Endothelial cell of umbilical vein (primary cell): ENCODE measurements around the gene C5. TPM values are rescaled to one million over a fixed set of nuclear protein-coding genes. Genes with fewer than 3 reads are reported as not detected.

ENCODE experiments used
- BruUV-seq: library from RNA; stranded (reverse); fragments of 400-500 nt; replicated peaks from 2 replicates; lab custom pipeline; 2021; lab: Mats Ljungman, UMichigan
- CTCF ChIA-PET: fragments of 300-600, 350-600 bp; sonication (Branson Sonifier 250); formaldehyde crosslinking; loops from one replicate; lab custom pipeline; 2021; ENCODE audit warnings: antibody characterized with exemption, inconsistent platforms; lab: Charles Lee
- POLR2A ChIA-PET: fragments of 300-600, 350-600 bp; sonication (Branson Sonifier 250); formaldehyde crosslinking; loops from one replicate; lab custom pipeline; 2021; ENCODE audit warnings: antibody characterized with exemption, inconsistent platforms; lab: Charles Lee
- DNase-seq: peaks from one replicate; pipeline ENCODE4 v3.0.0-alpha.2; 2011; ENCODE audit warnings: low read depth, low spot score
- FAIRE-seq: peaks from 2 replicates; lab custom pipeline; 2011; peaks lifted over from hg19 to GRCh38; lab: Jason Lieb, UNC
- H2AFZ ChIP-seq: 2 replicates; pipeline ENCODE4 v1.6.0; 2012; ENCODE audit warnings: low read depth, low read length, control low read depth, inconsistent platforms
- H3K27ac ChIP-seq: 2 replicates; pipeline ENCODE4 v1.5.1; 2011; ENCODE audit warnings: low read depth, mild to moderate bottlenecking, control low read depth, low read length, moderate library complexity; ENCODE audit not compliant: insufficient read depth
- H3K27me3 ChIP-seq, 2 experiments: 2 replicates each; pipeline versions ENCODE4 v1.6.0 to v1.6.1; 2011; ENCODE audit warnings: low read length in 2 of 2, mixed read lengths in 1 of 2; ENCODE audit not compliant: control insufficient read depth in 2 of 2, insufficient read depth in 2 of 2
- H3K36me3 ChIP-seq, 2 experiments: 2 replicates in 1 of 2; 3 replicates in 1 of 2; pipeline ENCODE4 v1.5.1; 2011; ENCODE audit warnings: low read length in 2 of 2, mild to moderate bottlenecking in 1 of 2, moderate library complexity in 1 of 2; ENCODE audit not compliant: control insufficient read depth in 2 of 2, insufficient read depth in 2 of 2; ENCODE audit errors: extremely low read depth in 1 of 2
- H3K4me1 ChIP-seq: 3 replicates; pipeline ENCODE4 v1.5.1; 2011; ENCODE audit warnings: mild to moderate bottlenecking, low read length; ENCODE audit not compliant: control insufficient read depth, insufficient read depth; ENCODE audit errors: extremely low read depth
- H3K4me2 ChIP-seq: 2 replicates; pipeline ENCODE4 v1.6.1; 2011; ENCODE audit warnings: low read length, control low read depth, mixed read lengths; ENCODE audit not compliant: insufficient read depth
- H3K4me3 ChIP-seq, 3 experiments: fragments of 200-600 bp in 1 of 3; sonication (generic), shearing (Covaris generic) in 1 of 3; replicated peaks in 1 of 3; 2 replicates each; pipeline ENCODE4 v1.5.1; 2011 to 2016; ENCODE audit warnings: control low read depth in 3 of 3, low read length in 3 of 3, mild to moderate bottlenecking in 2 of 3, inconsistent platforms in 1 of 3, low read depth in 1 of 3, moderate library complexity in 1 of 3; ENCODE audit not compliant: insufficient read depth in 1 of 3
- H3K79me2 ChIP-seq: 2 replicates; pipeline ENCODE4 v1.6.0; 2012; ENCODE audit warnings: low read length, inconsistent platforms; ENCODE audit not compliant: control insufficient read depth, insufficient read depth
- H3K9ac ChIP-seq: replicated peaks from 2 replicates; pipeline ENCODE3; 2011; ENCODE audit warnings: low read length, control low read depth; ENCODE audit not compliant: insufficient read depth; ENCODE audit errors: extremely low read depth
- H3K9me1 ChIP-seq: replicated peaks from 3 replicates; pipeline ENCODE4 v1.6.0; 2011; ENCODE audit warnings: mild to moderate bottlenecking, low read length; ENCODE audit not compliant: control insufficient read depth, insufficient read depth; ENCODE audit errors: extremely low read depth
- H3K9me3 ChIP-seq: replicated peaks from 2 replicates; pipeline ENCODE4 v1.5.1; 2012; ENCODE audit warnings: low read length, inconsistent platforms; ENCODE audit not compliant: control insufficient read depth, insufficient read depth
- H4K20me1 ChIP-seq: replicated peaks from 2 replicates; pipeline ENCODE3; 2011; ENCODE audit warnings: mild to moderate bottlenecking, low read length; ENCODE audit not compliant: control insufficient read depth, insufficient read depth; ENCODE audit errors: extremely low read depth
- EZH2 ChIP-seq: IDR thresholded peaks from 2 replicates; pipeline ENCODE4 v1.6.1; 2012; ENCODE audit warnings: borderline replicate concordance, low read depth, mild to moderate bottlenecking, moderate library complexity, low read length, inconsistent platforms; ENCODE audit not compliant: severe bottlenecking
- FOS ChIP-seq: IDR thresholded peaks from 2 replicates; pipeline ENCODE4 v1.6.1; 2011; ENCODE audit warnings: mild to moderate bottlenecking, low read length, moderate library complexity, borderline replicate concordance; ENCODE audit not compliant: insufficient read depth
- GATA2 ChIP-seq: IDR thresholded peaks from 2 replicates; pipeline ENCODE4 v1.7.0; 2011; ENCODE audit warnings: low read depth, mild to moderate bottlenecking, moderate library complexity, mixed read lengths, low read length; ENCODE audit not compliant: insufficient read length, insufficient read depth
- JUN ChIP-seq: IDR thresholded peaks from 2 replicates; pipeline ENCODE4 v1.6.1; 2011; ENCODE audit warnings: borderline replicate concordance, low read depth; ENCODE audit not compliant: insufficient read length, insufficient read depth
- MYC ChIP-seq: IDR thresholded peaks from one replicate; pipeline ENCODE4 v1.6.1; 2011; ENCODE audit warnings: mild to moderate bottlenecking, low read depth, low read length
- POLR2A ChIP-seq: IDR thresholded peaks from 2 replicates; pipeline ENCODE4 v1.6.1; 2012; ENCODE audit warnings: low read depth, mild to moderate bottlenecking, control low read depth, low read length
- POLR2AphosphoS5 ChIP-seq: IDR thresholded peaks from 2 replicates; pipeline ENCODE4 v1.6.1; 2012; ENCODE audit warnings: low read depth, mild to moderate bottlenecking, control low read depth, low read length, moderate library complexity; ENCODE audit not compliant: insufficient read depth
- dilution Hi-C: fragments of 300-500 bp; cut with MboI; formaldehyde crosslinking; loops from one replicate; pipeline ENCODE4 v1.15.0; 2019; ENCODE audit warnings: low sequenced_read_pairs; ENCODE audit not compliant: extremely low pct_ligation_motif_present
- intact Hi-C: fragments of 100-400 bp; cut with micrococcal nuclease; formaldehyde crosslinking; loops from one replicate; pipeline ENCODE4 v1.10.0; 2022
- polyA plus RNA-seq, 4 experiments: library from polyadenylated mRNA; depleted of rRNA in 3 of 4; stranded (reverse) in 3 of 4; unstranded in 1 of 4; fragments of >200 nt; gene quantifications; 2 replicates each; pipeline versions ENCODE4 v1.2.1 to v1.2.3, GENCODE V29; 2011 to 2012; ENCODE audit warnings: missing spikeins in 1 of 4
- total RNA-seq: library from RNA; stranded (reverse); gene quantifications from 2 replicates; pipeline ENCODE4 v1.2.3, GENCODE V29; 2021
- TF ChIP-seq, protein P1 (sequence below), 2 donors: IDR thresholded peaks; 1 replicate in 1 of 2; 2 replicates in 1 of 2; pipeline ENCODE4 v1.5.1; 2011; ENCODE audit warnings: low read length in 2 of 2, mild to moderate bottlenecking in 2 of 2, moderate library complexity in 2 of 2, control low read depth in 1 of 2, inconsistent platforms in 1 of 2, low read depth in 1 of 2; ENCODE audit not compliant: insufficient read depth in 1 of 2; ENCODE audit errors: extremely low read depth in 1 of 2
- TF ChIP-seq, protein P2 (sequence below): IDR thresholded peaks from 2 replicates; pipeline ENCODE4 v1.6.1; 2011; ENCODE audit not compliant: insufficient read depth, insufficient read length

The C5 gene
- total and polyA plus RNA-seq, 2 donors (not counting 3 experiments of a cell fraction or from before 2014, with no cell fraction given): 0.79 to 1.6 TPM

GRCh38 chr9:120935383-120935857 is 114.7 kb downstream of the C5 start:
- ChIA-PET POLR2A (interaction anchor here (0.5 kb wide), 1 partner anchor 161 kb away, joined by 3 read pairs; no protein-coding TSS in a partner anchor), CTCF (interaction anchor here (0.6 to 3.9 kb wide), 7 partner anchors 9 to 315 kb away, joined by 3 to 38 read pairs (median 6); partner anchors contain the start of gene PHF19)
- Histone ChIP-seq H3K27ac (peak overlapping the region; percentile 72), H2AFZ (no peak overlapping the region), H4K20me1 (no peaks in the 10 kb centered on the region), H3K9me1 (no peaks in the 10 kb centered on the region), H3K9ac (peak overlapping the region; percentile 40), H3K36me3 (no peaks in the 10 kb centered on the region), H3K27me3 (no peaks in the 10 kb centered on the region), H3K79me2 (no peaks in the 10 kb centered on the region), H3K4me2 (peak overlapping the region; percentile 23), H3K4me3 (no peak overlapping the region), H3K4me1 (peaks cover 58% of the 10 kb centered on the region), H3K9me3 (no peaks in the 10 kb centered on the region)
- TF ChIP-seq GATA2: peak; percentile 71
- TF ChIP-seq, protein P1, sequence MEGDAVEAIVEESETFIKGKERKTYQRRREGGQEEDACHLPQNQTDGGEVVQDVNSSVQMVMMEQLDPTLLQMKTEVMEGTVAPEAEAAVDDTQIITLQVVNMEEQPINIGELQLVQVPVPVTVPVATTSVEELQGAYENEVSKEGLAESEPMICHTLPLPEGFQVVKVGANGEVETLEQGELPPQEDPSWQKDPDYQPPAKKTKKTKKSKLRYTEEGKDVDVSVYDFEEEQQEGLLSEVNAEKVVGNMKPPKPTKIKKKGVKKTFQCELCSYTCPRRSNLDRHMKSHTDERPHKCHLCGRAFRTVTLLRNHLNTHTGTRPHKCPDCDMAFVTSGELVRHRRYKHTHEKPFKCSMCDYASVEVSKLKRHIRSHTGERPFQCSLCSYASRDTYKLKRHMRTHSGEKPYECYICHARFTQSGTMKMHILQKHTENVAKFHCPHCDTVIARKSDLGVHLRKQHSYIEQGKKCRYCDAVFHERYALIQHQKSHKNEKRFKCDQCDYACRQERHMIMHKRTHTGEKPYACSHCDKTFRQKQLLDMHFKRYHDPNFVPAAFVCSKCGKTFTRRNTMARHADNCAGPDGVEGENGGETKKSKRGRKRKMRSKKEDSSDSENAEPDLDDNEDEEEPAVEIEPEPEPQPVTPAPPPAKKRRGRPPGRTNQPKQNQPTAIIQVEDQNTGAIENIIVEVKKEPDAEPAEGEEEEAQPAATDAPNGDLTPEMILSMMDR (IDR thresholded peaks at IDR 0.05; ENCODE audit: extremely low read depth in 1 of 2, insufficient read depth in 1 of 2, low read depth in 1 of 2, low read length in 2 of 2): no peak
- TF ChIP-seq JUN: no peak
- TF ChIP-seq FOS: no peak
- peak; percentile 81 for TF ChIP-seq POLR2AphosphoS5
- TF ChIP-seq POLR2A: peak; percentile 45
- no peak for TF ChIP-seq EZH2
- TF ChIP-seq, protein P2, sequence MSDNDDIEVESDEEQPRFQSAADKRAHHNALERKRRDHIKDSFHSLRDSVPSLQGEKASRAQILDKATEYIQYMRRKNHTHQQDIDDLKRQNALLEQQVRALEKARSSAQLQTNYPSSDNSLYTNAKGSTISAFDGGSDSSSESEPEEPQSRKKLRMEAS: peak; percentile 57
- TF ChIP-seq MYC: peak; percentile 91
- dilution Hi-C loops: no loop called here
- intact Hi-C loops: loop anchor here (5.0 kb wide), 1 partner anchor 137 kb away; the partner anchor contains the start of gene CNTRL
- FAIRE-seq (peak; percentile 97), DNase-seq (peak; percentile 99)
- BruUV-seq: no TSS peak
